ENCODE data around the gene TRIM24.

TRIM24 gene

GRCh38 chr7:138625849-138626230 lies 165.8 kb downstream of the TRIM24 start:
- DNase-seq (ENCODE audit: low spot score), result no peak

GRCh38 chr7:138626846-138627245 lies 166.8 kb downstream of the TRIM24 start:
- no peak for DNase-seq (ENCODE audit: low spot score)

DNA sequence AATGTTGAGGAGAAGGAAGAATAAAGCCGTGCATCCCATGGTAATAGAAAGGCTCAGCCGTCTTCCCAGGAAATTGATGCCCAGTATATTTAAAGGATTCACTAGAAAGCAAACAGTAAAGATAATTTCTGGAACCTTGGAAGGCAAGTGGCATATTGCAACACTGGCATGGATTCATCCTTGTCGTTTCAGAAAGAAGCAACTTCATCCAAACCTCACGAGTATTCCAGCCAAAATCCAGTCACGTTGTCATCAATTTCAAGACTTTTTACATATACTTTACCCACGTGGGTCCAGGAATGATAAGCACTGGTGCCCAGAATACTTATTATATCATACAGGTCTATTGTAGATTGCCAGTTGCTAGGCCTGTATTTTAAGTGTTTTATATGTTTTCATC lies 167.3 kb downstream of the TRIM24 start:
- no peak for DNase-seq (ENCODE audit: low spot score)

DNA sequence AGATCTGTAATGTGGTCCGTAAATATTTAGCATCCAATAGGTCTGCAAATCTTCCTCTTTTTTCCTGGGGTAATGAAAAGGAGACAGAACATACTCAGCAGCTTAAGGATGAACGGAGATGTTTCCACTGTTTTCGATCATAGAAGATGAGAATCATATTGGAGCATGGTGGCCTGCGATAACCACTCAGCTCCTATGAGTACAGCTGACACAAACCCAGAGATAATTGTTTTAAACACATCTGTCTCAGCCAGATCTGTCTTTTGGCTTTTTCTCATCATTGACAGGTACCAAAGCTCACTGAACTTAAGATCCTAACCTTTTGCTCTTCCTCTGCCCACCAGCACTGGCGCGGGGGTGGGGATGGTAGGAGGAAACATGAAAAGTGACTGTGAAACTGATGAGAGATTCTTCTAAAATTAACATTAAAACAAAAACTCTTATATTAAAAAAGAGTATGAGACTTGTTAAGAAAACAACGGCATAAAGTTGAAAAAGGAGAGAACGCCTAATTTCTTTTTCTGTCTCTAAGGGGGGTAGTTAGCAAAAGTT lies 170.1 kb downstream of the TRIM24 start:
- no peak for DNase-seq (ENCODE audit: low spot score)

GRCh38 chr7:138632384-138632783 lies 172.3 kb downstream of the TRIM24 start:
- no peak for DNase-seq (ENCODE audit: low spot score)

GRCh38 chr7:138632826-138633602 lies 173.0 kb downstream of the TRIM24 start:
- DNase-seq (ENCODE audit: low spot score), result no peak
